Ovary (tissue), 9 donors: ENCODE data around the gene MYO3B. TPM values are rescaled to one million over a fixed set of nuclear protein-coding genes. Genes with fewer than 3 reads are reported as not detected.

ENCODE experiments used
- DNase-seq, 5 donors: peaks; one replicate each; pipeline ENCODE4 v3.0.0-alpha.2; 2019 to 2020
- H3K27ac ChIP-seq, 2 donors: fragments of 200-600 bp; one replicate each; pipeline versions ENCODE4 v1.5.1 to v1.8.0; 2019 to 2022
- H3K27me3 ChIP-seq: fragments of 200-600 bp; one replicate; pipeline ENCODE4 v1.8.0; 2022
- H3K36me3 ChIP-seq: fragments of 200-600 bp; sonication (generic); one replicate; pipeline ENCODE4 v1.5.1; 2019
- H3K4me1 ChIP-seq: one replicate; pipeline ENCODE4 v1.8.1; 2013; ENCODE audit warnings: mild to moderate bottlenecking, moderate library complexity; ENCODE audit not compliant: insufficient read depth
- H3K4me3 ChIP-seq: fragments of 200-600 bp; sonication (generic); one replicate; pipeline ENCODE4 v1.5.1; 2017
- H3K9me3 ChIP-seq, 2 donors: fragments of 200-600 bp in 1 of 2; sonication (generic) in 1 of 2; one replicate each; pipeline versions ENCODE4 v1.5.1 to v1.8.1; 2013 to 2019; ENCODE audit warnings: mild to moderate bottlenecking in 1 of 2, moderate library complexity in 1 of 2
- CTCF ChIP-seq, 3 donors: fragments of 450-650 bp in 2 of 3; fragments of 200-600 bp in 1 of 3; IDR thresholded peaks; one replicate each; pipeline versions ENCODE4 v1.5.1 to v1.8.0; 2016 to 2022; ENCODE audit warnings: antibody characterized with exemption in 3 of 3, mild to moderate bottlenecking in 1 of 3
- EP300 ChIP-seq: sonication (generic); formaldehyde crosslinking; IDR thresholded peaks from one replicate; pipeline ENCODE4 v1.6.1; 2017; ENCODE audit warnings: antibody characterized with exemption
- POLR2A ChIP-seq: fragments of 450-650 bp; IDR thresholded peaks from one replicate; pipeline ENCODE4 v1.6.1; 2017; ENCODE audit warnings: antibody characterized with exemption, mild to moderate bottlenecking, moderate library complexity
- WGBS, 3 donors: extraction: QIAGEN DNeasy Blood & Tissue Kit in 1 of 3; methylation state at CpG; one replicate each; pipeline versions ENCODE4 v1.1.5 to v1.1.7; 2013 to 2017; 5-methylcytosine and 5-hydroxymethylcytosine counted together
- intact Hi-C, 4 donors: fragments of 100-400 bp; cut with DNase I; formaldehyde crosslinking; loops; one replicate each; pipeline versions ENCODE4 v1.11.0 to v1.15.1; 2022 to 2023
- polyA plus RNA-seq, 2 donors: library from polyadenylated mRNA; stranded (reverse); fragments of 200-250 nt in 1 of 2; fragments of 350-450 nt in 1 of 2; fragmentation: Illumina TruSeq in 1 of 2; extraction: RNeasy Lipid Tissue Mini Kit (QIAGEN cat#74804) in 1 of 2; gene quantifications; one replicate each; pipeline ENCODE4 v1.2.3, GENCODE V29; 2013 to 2014
- total RNA-seq, 7 donors: library from RNA; depleted of rRNA in 2 of 7; stranded (reverse); fragments of >200 nt in 2 of 7; fragmentation: NEBNext Ultra II Directional in 3 of 7; extraction: Animal tissue kit (Norgen Biotek cat#: 25700) in 3 of 7; gene quantifications; one replicate each; pipeline versions ENCODE4 v1.1.0 to v1.2.4, GENCODE V29; 2016 to 2023
- donor health status: DM: no; HTN: no; CAD: no; lungs with moderate emphysema.
- donor health status: DM: no; HTN: no; CAD: no.
- donor health status: Bipolar disorder and iron deficiency.
- donor health status: DM: yes; HTN: yes; CAD: no.
- donor health status: DM: no; HTN: no; CAD: no.
- donor health status: DM: yes; HTN: yes; CAD: no.

MYO3B gene
- total and polyA plus RNA-seq, 9 donors, result 0.04 to 1.3 (median 0.12) TPM; not detected in 2

- Histone ChIP-seq H3K4me3 (no peak overlapping the region), H3K9me3 (no peaks in the 10 kb centered on the region), H3K36me3 (no peaks in the 10 kb centered on the region), H3K27ac (no peak overlapping the region), H3K27me3 (no peaks in the 10 kb centered on the region), H3K4me1 (no peaks in the 10 kb centered on the region)
- TF ChIP-seq EP300, result no peak
- TF ChIP-seq CTCF (IDR thresholded peaks at IDR 0.05), result no peak
- no peak for TF ChIP-seq POLR2A
- DNase-seq, result no peak
- intact Hi-C loops, result no loop called here
- 15 to 29% (median 27%) methylated on average over 1 of the region's 1 CpG for WGBS, 3 donors
Measured at GRCh38 chr2:170517538-170517937, 339.6 kb downstream of the MYO3B start.

GRCh38 chr2:170518911-170519310 is 341.0 kb downstream of the MYO3B start:
- TF ChIP-seq EP300 (no peak), CTCF (IDR thresholded peaks at IDR 0.05) (no peak), POLR2A (no peak)
- DNase-seq, result no peak
- Histone ChIP-seq H3K36me3 (no peaks in the 10 kb centered on the region), H3K27me3 (no peaks in the 10 kb centered on the region), H3K4me3 (no peak overlapping the region), H3K27ac (no peak overlapping the region), H3K4me1 (no peaks in the 10 kb centered on the region), H3K9me3 (no peaks in the 10 kb centered on the region)
- intact Hi-C loops, result no loop called here
- WGBS, 3 donors, result 56 to 67% (median 59%) methylated on average over 2 of the region's 2 CpGs

- Histone ChIP-seq H3K27me3 (no peaks in the 10 kb centered on the region), H3K27ac (no peak overlapping the region), H3K36me3 (no peaks in the 10 kb centered on the region), H3K4me1 (peaks cover 6% of the 10 kb centered on the region), H3K4me3 (no peak overlapping the region), H3K9me3 (no peaks in the 10 kb centered on the region)
- intact Hi-C loops, result no loop called here
- DNase-seq, result no peak
- 87 to 92% (median 90%) methylated on average over 2 of the region's 2 CpGs for WGBS, 3 donors
- TF ChIP-seq CTCF (IDR thresholded peaks at IDR 0.05) (no peak), EP300 (no peak), POLR2A (no peak)
Measured at GRCh38 chr2:170521299-170521698, 343.4 kb downstream of the MYO3B start.

- Histone ChIP-seq H3K36me3 (no peaks in the 10 kb centered on the region), H3K4me1 (peaks cover 8% of the 10 kb centered on the region), H3K27ac (no peak overlapping the region), H3K4me3 (no peak overlapping the region), H3K27me3 (no peaks in the 10 kb centered on the region), H3K9me3 (no peaks in the 10 kb centered on the region)
- 85 to 92% (median 87%) methylated on average over 4 of the region's 4 CpGs for WGBS, 3 donors
- intact Hi-C loops, result no loop called here
- TF ChIP-seq EP300 (no peak), CTCF (IDR thresholded peaks at IDR 0.05) (no peak), POLR2A (no peak)
- DNase-seq, result no peak
Measured at GRCh38 chr2:170523506-170523905, 345.6 kb downstream of the MYO3B start.
